Adipocyte (in vitro differentiated cells): ENCODE measurements around the gene SULT2A1.
"Not testable (repeated sequence)": the region's sequence is repeated elsewhere in the genome, so short reads cannot be mapped to it uniquely, and the experiment has no call there.

ENCODE experiments used
- DNase-seq: peaks from one replicate; pipeline ENCODE4 v3.0.0-alpha.2; 2015; ENCODE audit warnings: low read depth
- H3K27me3 ChIP-seq: replicated peaks from 2 replicates; pipeline ENCODE4 v1.7.0; 2013; ENCODE audit warnings: mild to moderate bottlenecking, low read length, moderate library complexity; ENCODE audit not compliant: control insufficient read depth, insufficient read depth
- H3K36me3 ChIP-seq: 2 replicates; pipeline ENCODE4 v1.7.0; 2013; ENCODE audit warnings: low read length, mild to moderate bottlenecking, moderate library complexity; ENCODE audit not compliant: control insufficient read depth, insufficient read depth, severe bottlenecking
- H3K4me1 ChIP-seq: 2 replicates; pipeline ENCODE4 v1.7.0; 2013; ENCODE audit warnings: mild to moderate bottlenecking, low read length, moderate library complexity; ENCODE audit not compliant: control insufficient read depth, insufficient read depth
- H3K4me3 ChIP-seq: 2 replicates; pipeline ENCODE4 v1.7.0; 2013; ENCODE audit warnings: mild to moderate bottlenecking, low read length, moderate library complexity
- H3K9ac ChIP-seq: 2 replicates; pipeline ENCODE4 v1.7.0; 2013; ENCODE audit warnings: mild to moderate bottlenecking, low read length, moderate library complexity
- H3K9me3 ChIP-seq: 2 replicates; pipeline ENCODE4 v1.7.0; 2013; ENCODE audit warnings: mild to moderate bottlenecking, low read length, moderate library complexity; ENCODE audit not compliant: control insufficient read depth

The SULT2A1 gene

GRCh38 chr19:47860602-47861297, 25.4 kb downstream of the SULT2A1 start:
- H3K9ac ChIP-seq: no peak overlapping the region
- no peak for DNase-seq
- H3K4me1 ChIP-seq: no peaks in the 10 kb centered on the region
- peaks cover 21% of the 10 kb centered on the region for H3K27me3 ChIP-seq
- H3K36me3 ChIP-seq: no peaks in the 10 kb centered on the region
- H3K4me3 ChIP-seq: no peak overlapping the region
- H3K9me3 ChIP-seq: peaks cover 5% of the 10 kb centered on the region

DNA sequence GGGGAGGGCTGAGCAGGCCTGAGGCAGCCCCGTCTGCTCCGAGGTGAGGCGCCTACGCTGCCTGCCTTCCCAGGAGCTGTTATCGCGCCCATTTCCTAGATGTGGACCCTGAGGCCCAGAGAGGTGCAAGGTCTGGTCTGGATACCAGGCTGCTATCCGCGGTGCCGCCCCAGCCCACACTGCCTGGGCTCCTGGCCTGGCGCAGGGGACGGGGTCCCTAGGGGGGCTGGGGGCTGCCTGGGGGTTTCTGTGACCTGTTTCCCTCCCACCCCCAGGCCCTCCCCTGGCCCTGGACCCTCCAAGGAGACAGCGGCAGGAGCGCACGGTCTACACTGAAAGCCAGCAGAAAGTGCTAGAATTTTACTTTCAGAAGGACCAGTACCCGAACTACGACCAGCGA, 26.3 kb downstream of the SULT2A1 start:
- H3K27me3 ChIP-seq: peaks cover 17% of the 10 kb centered on the region
- H3K4me1 ChIP-seq, H3K9me3 ChIP-seq, H3K4me3 ChIP-seq, H3K9ac ChIP-seq, DNase-seq, H3K36me3 ChIP-seq: not testable (repeated sequence)

DNA sequence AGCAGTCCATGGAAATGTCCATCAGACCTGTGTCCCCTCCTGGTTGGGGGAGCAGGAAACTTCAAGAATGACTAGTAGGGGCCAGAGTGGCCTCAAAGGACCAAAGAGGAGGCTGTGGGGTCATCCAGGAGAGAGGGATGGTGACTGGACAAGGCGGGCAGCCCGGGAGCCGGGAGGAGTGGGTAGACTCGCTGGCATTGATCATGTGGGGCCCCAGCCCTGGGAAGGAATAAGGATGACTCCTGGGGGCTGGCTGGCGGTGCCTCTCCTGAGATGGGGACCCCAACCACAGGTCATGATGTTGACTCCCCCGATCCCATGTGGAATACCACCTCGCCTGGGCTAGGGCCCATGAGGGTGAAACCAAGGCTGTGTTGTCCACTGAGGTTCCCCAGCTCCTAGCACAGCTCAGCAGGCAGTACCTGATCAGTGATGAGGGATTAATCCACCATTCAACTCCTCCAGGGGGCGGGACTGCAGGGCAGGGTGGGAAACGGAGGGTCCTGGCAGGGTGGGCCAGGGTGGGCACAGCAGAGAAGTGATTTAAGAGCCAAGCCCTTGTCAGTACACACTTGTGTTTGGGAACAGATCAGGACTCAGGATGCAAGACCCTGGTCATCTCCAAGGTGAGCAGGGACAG, 27.3 kb downstream of the SULT2A1 start, which contains the start of gene TPRX2:
TPRX2 (plus strand) TSS at position 590 of the 640 bp plus-strand sequence; CDS start at position 602, 12 bp downstream.
- H3K4me1 ChIP-seq, DNase-seq, H3K4me3 ChIP-seq, H3K9ac ChIP-seq, H3K36me3 ChIP-seq, H3K9me3 ChIP-seq: not testable (repeated sequence)
- H3K27me3 ChIP-seq: peaks cover 25% of the 10 kb centered on the region

DNA sequence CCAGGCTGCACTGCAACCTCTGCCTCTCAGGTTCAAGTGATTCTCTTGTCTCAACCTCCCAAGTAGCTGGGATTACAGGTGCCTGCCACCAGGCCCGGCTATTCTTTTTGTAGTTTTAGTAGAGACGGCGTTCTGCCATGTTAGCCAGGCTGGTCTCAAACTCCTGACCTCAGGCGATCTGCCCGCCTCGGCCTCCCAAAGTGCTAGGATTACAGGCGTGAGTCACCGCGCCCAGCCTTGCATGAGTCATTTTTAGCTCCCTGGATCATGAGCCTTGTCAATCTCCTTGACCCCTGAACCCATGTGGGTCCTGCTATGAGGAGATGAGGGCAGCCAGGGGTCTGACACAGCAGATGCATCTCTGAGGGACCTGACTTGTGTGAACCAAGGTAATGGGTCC, 27.9 kb downstream of the SULT2A1 start:
- not testable (repeated sequence) for DNase-seq, H3K36me3 ChIP-seq, H3K4me1 ChIP-seq, H3K4me3 ChIP-seq, H3K9me3 ChIP-seq, H3K9ac ChIP-seq
- H3K27me3 ChIP-seq: peaks cover 30% of the 10 kb centered on the region

DNA sequence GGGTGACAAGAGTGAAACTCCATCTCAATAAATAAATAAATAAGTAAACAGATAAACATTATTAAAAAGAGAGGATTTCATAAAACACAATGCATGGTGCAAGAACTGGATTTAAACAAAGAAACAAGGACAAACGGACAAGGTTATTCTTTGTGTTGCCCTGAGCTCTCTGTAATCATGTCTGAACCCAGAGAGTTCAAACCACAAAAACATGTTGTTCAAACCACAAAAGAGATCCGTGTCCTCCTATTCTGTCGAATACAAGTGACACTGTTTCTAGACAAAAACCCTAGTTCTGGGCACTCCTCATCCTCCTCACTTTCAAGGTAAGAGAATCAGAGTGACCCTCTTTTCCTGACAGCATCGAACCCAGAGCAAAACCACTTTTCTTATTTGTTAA, 31.7 kb downstream of the SULT2A1 start:
- peaks cover 46% of the 10 kb centered on the region for H3K27me3 ChIP-seq
- no peaks in the 10 kb centered on the region for H3K9me3 ChIP-seq
- no peaks in the 10 kb centered on the region for H3K4me1 ChIP-seq
- no peak for DNase-seq
- H3K36me3 ChIP-seq: no peaks in the 10 kb centered on the region
- H3K4me3 ChIP-seq: no peak overlapping the region
- no peak overlapping the region for H3K9ac ChIP-seq

DNA sequence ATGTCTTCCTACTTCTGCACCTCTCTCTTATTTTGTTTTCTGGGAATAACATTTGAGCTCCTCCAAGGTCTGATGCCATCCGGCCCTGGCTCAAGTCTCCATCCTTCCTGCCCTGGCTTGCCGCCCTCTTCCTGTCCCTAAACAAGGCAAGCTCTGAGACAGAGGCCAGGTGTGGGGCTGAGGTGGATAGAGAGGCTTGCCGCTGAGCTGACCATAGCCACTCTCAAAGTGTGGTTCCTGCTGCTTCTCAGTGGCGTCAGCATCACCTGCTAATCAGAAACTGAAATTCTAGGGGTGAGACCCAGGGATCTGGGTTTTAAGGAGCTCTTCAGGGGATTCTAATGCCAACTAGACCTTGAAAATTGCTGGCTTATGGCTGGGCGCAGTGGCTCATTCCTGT, 33.1 kb downstream of the SULT2A1 start:
- H3K4me1 ChIP-seq: no peaks in the 10 kb centered on the region
- no peak overlapping the region for H3K4me3 ChIP-seq
- peaks cover 56% of the 10 kb centered on the region for H3K27me3 ChIP-seq
- no peaks in the 10 kb centered on the region for H3K36me3 ChIP-seq
- DNase-seq: no peak
- no peaks in the 10 kb centered on the region for H3K9me3 ChIP-seq
- no peak overlapping the region for H3K9ac ChIP-seq

DNA sequence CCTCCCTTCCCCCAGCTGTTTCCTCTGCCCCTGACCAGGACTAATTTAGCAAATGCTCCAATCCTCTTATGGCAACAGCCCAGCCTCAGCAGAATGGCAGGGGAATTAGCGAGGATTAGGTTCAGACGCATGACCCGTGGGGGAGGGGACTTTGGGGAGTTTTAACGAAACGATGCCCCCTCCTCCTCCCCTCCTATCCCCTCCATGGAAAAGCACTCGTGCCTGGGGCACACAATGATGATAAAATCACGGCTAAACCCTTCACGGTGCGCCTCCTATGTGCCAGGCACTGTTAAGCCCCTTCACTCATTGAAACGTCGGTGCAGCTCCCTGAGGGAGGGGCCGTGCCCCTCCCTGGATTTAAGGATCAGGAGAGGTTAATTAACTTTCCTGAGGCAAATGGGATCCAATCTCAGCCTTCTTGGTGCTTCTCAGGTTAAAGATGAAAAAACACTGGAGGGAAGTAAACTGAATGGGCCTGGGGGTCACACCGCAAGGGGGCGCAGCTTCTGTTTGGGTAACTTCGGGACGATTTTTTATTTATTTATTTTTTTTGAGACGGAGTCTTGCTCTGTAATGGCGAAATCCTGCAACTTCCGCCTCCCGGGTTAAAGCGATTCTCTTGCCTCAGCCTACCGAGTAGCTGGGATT, 37.2 kb downstream of the SULT2A1 start:
- Histone ChIP-seq H3K9me3 (no peaks in the 10 kb centered on the region), H3K4me3 (no peak overlapping the region), H3K9ac (no peak overlapping the region), H3K4me1 (no peaks in the 10 kb centered on the region), H3K27me3 (peaks cover 48% of the 10 kb centered on the region), H3K36me3 (no peaks in the 10 kb centered on the region)
- DNase-seq: peak; percentile 21

DNA sequence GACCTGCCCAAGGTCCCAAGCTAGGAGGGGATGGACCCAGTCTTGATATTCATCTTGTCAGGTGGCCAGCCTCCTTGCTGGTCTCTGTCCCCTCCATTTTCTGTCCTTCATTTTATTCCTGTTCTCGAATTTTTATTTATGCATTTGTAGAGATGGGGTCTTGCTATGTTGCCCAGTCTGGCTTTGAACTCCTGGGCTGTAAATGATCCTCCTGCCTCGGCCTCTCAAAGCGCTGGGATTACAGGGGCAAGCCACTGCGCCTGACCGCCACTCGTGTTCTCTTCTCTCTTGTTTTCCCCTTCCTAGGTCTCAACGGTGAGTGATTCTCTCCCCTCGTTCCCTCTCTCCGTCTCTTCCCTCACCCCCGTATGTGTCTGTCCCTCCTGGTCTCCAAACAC, 37.7 kb downstream of the SULT2A1 start:
- no peak for DNase-seq
- H3K4me1 ChIP-seq: no peaks in the 10 kb centered on the region
- no peak overlapping the region for H3K9ac ChIP-seq
- H3K27me3 ChIP-seq: peaks cover 43% of the 10 kb centered on the region
- no peak overlapping the region for H3K4me3 ChIP-seq
- H3K36me3 ChIP-seq: no peaks in the 10 kb centered on the region
- H3K9me3 ChIP-seq: no peaks in the 10 kb centered on the region

DNA sequence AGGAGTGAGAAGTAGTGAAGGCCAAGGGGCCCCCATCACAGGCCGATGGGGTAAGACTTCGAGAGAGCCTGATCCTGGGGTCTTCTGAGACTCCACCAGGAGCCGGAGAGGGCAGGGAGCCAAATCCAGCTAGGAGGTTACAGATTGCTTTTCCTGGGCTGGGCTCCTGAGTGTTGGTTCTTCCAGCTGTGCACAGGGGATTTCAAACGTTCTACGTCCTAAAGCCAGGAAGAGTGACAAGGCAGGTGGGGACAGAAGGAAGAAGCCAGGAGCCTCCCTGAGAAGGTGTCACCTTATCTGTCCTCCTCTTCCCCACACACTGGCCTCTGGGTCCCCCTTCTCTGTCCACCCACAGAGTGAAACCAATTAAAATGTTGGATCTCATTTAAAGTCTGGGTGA, 43.2 kb downstream of the SULT2A1 start:
- no peak for DNase-seq
- no peaks in the 10 kb centered on the region for H3K9me3 ChIP-seq
- H3K4me3 ChIP-seq: no peak overlapping the region
- H3K36me3 ChIP-seq: no peaks in the 10 kb centered on the region
- no peaks in the 10 kb centered on the region for H3K4me1 ChIP-seq
- no peak overlapping the region for H3K9ac ChIP-seq
- H3K27me3 ChIP-seq: peaks cover 34% of the 10 kb centered on the region

- Histone ChIP-seq H3K36me3 (no peaks in the 10 kb centered on the region), H3K4me1 (no peaks in the 10 kb centered on the region), H3K4me3 (no peak overlapping the region)
Observed at GRCh38 chr19:47839913-47840312, 46.2 kb downstream of the SULT2A1 start.

GRCh38 chr19:47839411-47839810, 46.7 kb downstream of the SULT2A1 start:
- no peak for DNase-seq
- H3K36me3 ChIP-seq: no peaks in the 10 kb centered on the region
- no peak overlapping the region for H3K4me3 ChIP-seq
- no peaks in the 10 kb centered on the region for H3K9me3 ChIP-seq
- peaks cover 35% of the 10 kb centered on the region for H3K27me3 ChIP-seq
- no peaks in the 10 kb centered on the region for H3K4me1 ChIP-seq
- no peak overlapping the region for H3K9ac ChIP-seq

More at GRCh38 chr19:47839913-47840312, 46.2 kb downstream of the SULT2A1 start:
- Histone ChIP-seq H3K27me3 (peaks cover 35% of the 10 kb centered on the region), H3K9ac (no peak overlapping the region), H3K9me3 (no peaks in the 10 kb centered on the region)
- DNase-seq: no peak
